ENCODE results near the gene SMIM9.
A peak's percentile ranks its signal among the peaks of the same experiment; 100 is the strongest.
"Not testable (repeated sequence)": the region's sequence is repeated elsewhere in the genome, so short reads cannot be mapped to it uniquely, and the experiment has no call there.

The SMIM9 gene

GRCh38 chrX:154834562-154834961, at the start of gene SMIM9:
Gene SMIM9 (minus strand): TSS chrX:154834662. CDS start chrX:154830856, 3,806 bp downstream.
- DNase-seq (ENCODE audit: low read depth), result no peak

GRCh38 chrX:154884069-154884468, 49.6 kb upstream of the SMIM9 start:
- not testable (repeated sequence) for DNase-seq (ENCODE audit: low read depth)

GRCh38 chrX:154873329-154873728, 38.9 kb upstream of the SMIM9 start:
- DNase-seq (ENCODE audit: low read depth), result no peak

GRCh38 chrX:154868522-154868921, 34.1 kb upstream of the SMIM9 start:
- not testable (repeated sequence) for DNase-seq (ENCODE audit: low read depth)

- DNase-seq (ENCODE audit: low read depth), result no peak
Observed at GRCh38 chrX:154855256-154855655, 20.8 kb upstream of the SMIM9 start.

- no peak for DNase-seq (ENCODE audit: low read depth)
Observed at GRCh38 chrX:154850957-154851611, 16.6 kb upstream of the SMIM9 start.

GRCh38 chrX:154840856-154841255, 6.4 kb upstream of the SMIM9 start:
- DNase-seq (ENCODE audit: low read depth), result peak; percentile 8

GRCh38 chrX:154836163-154836562, 1.7 kb upstream of the SMIM9 start:
- no peak for DNase-seq (ENCODE audit: low read depth)

GRCh38 chrX:154833746-154834274, 652 bp downstream of the SMIM9 start:
- no peak for DNase-seq (ENCODE audit: low read depth)

GRCh38 chrX:154829926-154830442, 4.5 kb downstream of the SMIM9 start:
- DNase-seq (ENCODE audit: low read depth), result no peak

- no peak for DNase-seq (ENCODE audit: low read depth)
Observed at GRCh38 chrX:154829134-154829533, 5.3 kb downstream of the SMIM9 start.

GRCh38 chrX:154828016-154828408, 6.5 kb downstream of the SMIM9 start:
- DNase-seq (ENCODE audit: low read depth), result no peak

GRCh38 chrX:154827194-154828015, 7.1 kb downstream of the SMIM9 start:
- no peak for DNase-seq (ENCODE audit: low read depth)

- DNase-seq (ENCODE audit: low read depth), result not testable (repeated sequence)
Observed at GRCh38 chrX:154825586-154825985, 8.9 kb downstream of the SMIM9 start.

GRCh38 chrX:154824638-154825037, 9.8 kb downstream of the SMIM9 start:
- no peak for DNase-seq (ENCODE audit: low read depth)

- DNase-seq (ENCODE audit: low read depth), result no peak
Observed at GRCh38 chrX:154822029-154822428, 12.4 kb downstream of the SMIM9 start.

GRCh38 chrX:154821523-154821922, 12.9 kb downstream of the SMIM9 start:
- no peak for DNase-seq (ENCODE audit: low read depth)

GRCh38 chrX:154819771-154820341, 14.6 kb downstream of the SMIM9 start:
- no peak for DNase-seq (ENCODE audit: low read depth)

GRCh38 chrX:154818916-154819770, 15.3 kb downstream of the SMIM9 start:
- DNase-seq (ENCODE audit: low read depth), result no peak

GRCh38 chrX:154817048-154817618, 17.3 kb downstream of the SMIM9 start:
- not testable (repeated sequence) for DNase-seq (ENCODE audit: low read depth)

- DNase-seq (ENCODE audit: low read depth), result not testable (repeated sequence)
Observed at GRCh38 chrX:154816326-154816898, 18.1 kb downstream of the SMIM9 start.
